Hepatocyte (in vitro differentiated cells): ENCODE measurements around the gene ING4. TPM values are rescaled to one million over a fixed set of nuclear protein-coding genes. Genes with fewer than 3 reads are reported as not detected.
A peak's percentile ranks its signal among the peaks of the same experiment; 100 is the strongest.

Source experiments
- DNase-seq: peaks from one replicate; pipeline ENCODE4 v3.0.0-alpha.2; 2016; ENCODE audit warnings: low spot score
- H2AFZ ChIP-seq: fragments of 200-600 bp; sonication (generic); 2 replicates; pipeline ENCODE4 v1.6.0; 2016; ENCODE audit warnings: antibody characterized with exemption, mild to moderate bottlenecking
- H3K27ac ChIP-seq: fragments of 200-600 bp; sonication (generic); 2 replicates; pipeline ENCODE4 v1.5.1; 2016; ENCODE audit warnings: mild to moderate bottlenecking
- H3K27me3 ChIP-seq: fragments of 200-600 bp; sonication (generic); 2 replicates; pipeline ENCODE4 v1.6.1; 2016
- H3K36me3 ChIP-seq: fragments of 200-600 bp; sonication (generic); replicated peaks from 2 replicates; pipeline ENCODE4 v1.5.1; 2016; ENCODE audit warnings: low read depth; ENCODE audit not compliant: insufficient read depth
- H3K4me1 ChIP-seq: fragments of 200-600 bp; sonication (generic); 2 replicates; pipeline ENCODE4 v1.5.1; 2016; ENCODE audit warnings: mild to moderate bottlenecking, moderate library complexity; ENCODE audit not compliant: insufficient read depth
- H3K4me2 ChIP-seq: fragments of 200-600 bp; sonication (generic); 2 replicates; pipeline ENCODE4 v1.6.0; 2016
- H3K4me3 ChIP-seq: fragments of 200-600 bp; sonication (generic); 2 replicates; pipeline ENCODE4 v1.5.1; 2016; ENCODE audit warnings: mild to moderate bottlenecking
- H3K79me2 ChIP-seq: fragments of 200-600 bp; sonication (generic); 2 replicates; pipeline ENCODE4 v1.6.0; 2017; ENCODE audit warnings: mild to moderate bottlenecking
- H3K9me2 ChIP-seq: fragments of 200-600 bp; sonication (generic); replicated peaks from 2 replicates; pipeline ENCODE4 v1.6.0; 2017; ENCODE audit warnings: mild to moderate bottlenecking; ENCODE audit not compliant: insufficient read depth
- H3K9me3 ChIP-seq: fragments of 200-600 bp; sonication (generic); 2 replicates; pipeline ENCODE4 v1.5.1; 2016; ENCODE audit warnings: low read depth, mild to moderate bottlenecking
- H4K20me1 ChIP-seq: fragments of 200-600 bp; sonication (generic); 2 replicates; pipeline ENCODE4 v1.6.0; 2016; ENCODE audit warnings: mild to moderate bottlenecking; ENCODE audit not compliant: insufficient read depth, poor library complexity, severe bottlenecking
- CTCF ChIP-seq: fragments of 200-600 bp; sonication (generic); IDR thresholded peaks from 2 replicates; pipeline ENCODE4 v1.5.1; 2016; ENCODE audit warnings: antibody characterized with exemption, mild to moderate bottlenecking; ENCODE audit not compliant: poor library complexity
- EZH2 ChIP-seq: fragments of 200-600 bp; sonication (generic); IDR thresholded peaks from 2 replicates; pipeline ENCODE4 v1.6.1; 2016; ENCODE audit warnings: antibody characterized with exemption, mild to moderate bottlenecking, borderline replicate concordance
- EZH2phosphoT487 ChIP-seq: fragments of 200-600 bp; sonication (generic); IDR thresholded peaks from one replicate; pipeline ENCODE4 v1.6.1; 2018; ENCODE audit warnings: antibody characterized with exemption, mild to moderate bottlenecking, low read depth, moderate library complexity; ENCODE audit not compliant: unreplicated experiment, severe bottlenecking
- WGBS: methylation state at CpG from one replicate; pipeline ENCODE4 v1.1.6; 2016; ENCODE audit warnings: low lambda C conversion rate; ENCODE audit errors: missing lambda C conversion rate; 5-methylcytosine and 5-hydroxymethylcytosine counted together
- polyA plus RNA-seq: library from polyadenylated mRNA; unstranded; fragments of >200 nt; fragmentation: Nextera tagmentation; extraction: Ambion mirVana; gene quantifications from 2 replicates; pipeline ENCODE4 v1.2.1, GENCODE V29; 2016
- total RNA-seq: library from RNA; depleted of rRNA; stranded (reverse); fragments of >200 nt; gene quantifications from 2 replicates; pipeline ENCODE4 v1.2.3, GENCODE V29; 2014

The ING4 gene
- total and polyA plus RNA-seq, 2 experiments from 2014 or later = 38.9 to 39.7 TPM

DNA sequence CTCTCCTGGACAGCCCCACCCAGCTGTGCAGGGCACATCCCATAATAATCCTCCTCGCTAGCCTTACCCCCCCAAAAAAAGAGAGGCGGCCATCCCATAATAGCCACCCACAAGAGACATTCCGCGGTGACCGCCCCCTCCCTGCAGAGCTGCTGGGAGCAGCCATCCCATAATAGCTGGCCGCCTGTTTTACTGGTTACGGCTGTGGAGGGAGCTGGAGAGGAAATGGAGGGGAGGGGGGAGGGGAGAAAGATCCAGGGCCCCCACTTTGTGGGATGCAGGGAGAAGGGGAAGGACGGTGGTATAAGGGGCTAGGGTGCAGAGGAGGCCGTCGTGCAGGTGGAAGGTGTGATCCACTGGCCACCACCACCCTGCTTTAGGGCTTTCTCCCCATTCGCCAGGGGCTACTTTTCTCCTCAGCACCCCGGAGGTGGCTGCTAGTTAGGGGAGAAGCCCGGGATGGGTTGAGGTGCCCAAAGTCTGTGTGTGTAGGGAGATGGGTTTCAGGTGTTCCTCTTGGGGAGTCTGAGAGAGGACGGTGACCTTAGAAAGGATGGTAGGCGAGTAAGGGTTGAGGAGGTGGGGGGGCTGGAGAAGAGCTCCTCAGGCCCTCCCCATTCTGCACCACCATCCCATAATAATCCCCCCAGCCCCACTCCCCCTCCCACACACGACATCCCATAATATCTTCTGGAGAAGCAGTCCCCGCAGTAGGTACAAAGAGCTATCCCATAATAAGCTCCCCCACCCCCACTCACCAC, 49.7 kb downstream of the ING4 start:
- H3K4me3 ChIP-seq = no peak overlapping the region
- H3K9me2 ChIP-seq = no peaks in the 10 kb centered on the region
- WGBS = 18% methylated on average over 11 of the region's 17 CpGs
- H3K36me3 ChIP-seq = no peaks in the 10 kb centered on the region
- H3K27ac ChIP-seq = peak overlapping the region; percentile 99
- H3K79me2 ChIP-seq = no peaks in the 10 kb centered on the region
- H3K4me2 ChIP-seq = peak overlapping the region; percentile 75
- TF ChIP-seq EZH2 = no peak
- TF ChIP-seq EZH2phosphoT487 = no peak
- TF ChIP-seq CTCF = no peak
- H3K4me1 ChIP-seq = peaks cover 28% of the 10 kb centered on the region
- H2AFZ ChIP-seq = peak overlapping the region; percentile 35
- no peaks in the 10 kb centered on the region for H3K27me3 ChIP-seq
- no peaks in the 10 kb centered on the region for H3K9me3 ChIP-seq
- DNase-seq = peak; percentile 83
- no peaks in the 10 kb centered on the region for H4K20me1 ChIP-seq

DNA sequence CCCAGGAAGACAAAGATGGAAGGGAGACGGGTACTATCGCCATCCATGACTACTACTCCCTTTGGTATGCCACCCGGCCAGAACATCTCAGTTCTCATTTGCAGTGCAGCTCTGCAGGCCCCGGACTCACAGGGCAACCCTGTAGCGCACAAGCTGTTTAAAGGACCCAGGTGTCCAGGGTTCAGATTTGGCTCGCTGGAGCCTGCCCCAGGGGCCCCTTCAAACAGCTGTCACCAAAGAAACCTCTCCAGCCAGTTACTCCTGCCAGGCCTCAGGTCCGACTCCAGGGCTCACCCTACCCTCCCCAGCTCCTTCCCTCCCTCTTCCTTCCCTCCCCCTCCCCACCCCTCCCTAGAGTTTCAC, 50.3 kb downstream of the ING4 start:
- WGBS = 65% methylated on average over 6 of the region's 7 CpGs

DNA sequence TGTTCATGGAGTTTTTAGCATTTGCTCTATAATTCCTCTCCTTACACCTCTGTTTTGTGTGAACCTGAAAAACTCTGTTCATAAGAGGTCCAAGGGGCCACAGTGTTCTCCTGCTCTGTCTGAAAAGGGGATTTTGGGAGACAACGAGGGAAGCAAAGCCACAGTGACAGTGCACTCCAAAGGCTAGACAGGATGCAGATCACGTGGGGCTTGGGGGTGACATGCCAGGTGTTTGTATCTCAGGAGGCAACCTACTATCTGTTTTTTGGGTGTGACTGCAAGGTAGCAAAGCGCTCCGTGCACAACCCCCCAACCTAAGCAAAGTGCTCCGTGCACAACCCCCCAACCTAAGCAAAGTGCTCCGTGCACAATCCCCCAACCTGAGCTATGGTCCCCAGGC, 50.7 kb downstream of the ING4 start:
- no peaks in the 10 kb centered on the region for H4K20me1 ChIP-seq
- H3K27me3 ChIP-seq = no peaks in the 10 kb centered on the region
- H3K27ac ChIP-seq = peak overlapping the region; percentile 99
- H3K4me3 ChIP-seq = no peak overlapping the region
- no peaks in the 10 kb centered on the region for H3K36me3 ChIP-seq
- 74% methylated on average over 6 of the region's 6 CpGs for WGBS
- no peak for TF ChIP-seq EZH2
- TF ChIP-seq CTCF = no peak
- no peak for TF ChIP-seq EZH2phosphoT487
- H3K79me2 ChIP-seq = no peaks in the 10 kb centered on the region
- H3K4me2 ChIP-seq = peak overlapping the region; percentile 75
- peaks cover 28% of the 10 kb centered on the region for H3K4me1 ChIP-seq
- no peak overlapping the region for H2AFZ ChIP-seq
- DNase-seq = no peak
- H3K9me3 ChIP-seq = no peaks in the 10 kb centered on the region
- no peaks in the 10 kb centered on the region for H3K9me2 ChIP-seq

More for the DNA sequence above, 50.3 kb downstream of the ING4 start:
- Histone ChIP-seq H3K27ac (peak overlapping the region; percentile 99), H3K27me3 (no peaks in the 10 kb centered on the region), H3K4me1 (peaks cover 28% of the 10 kb centered on the region), H3K36me3 (no peaks in the 10 kb centered on the region), H3K4me3 (no peak overlapping the region), H3K9me3 (no peaks in the 10 kb centered on the region), H3K4me2 (peak overlapping the region; percentile 75), H3K9me2 (no peaks in the 10 kb centered on the region), H3K79me2 (no peaks in the 10 kb centered on the region), H4K20me1 (no peaks in the 10 kb centered on the region), H2AFZ (peak overlapping the region; percentile 35)
- DNase-seq = no peak
- no peak for TF ChIP-seq CTCF
- TF ChIP-seq EZH2phosphoT487 = no peak
- no peak for TF ChIP-seq EZH2
